GM18502 (cell line): Measurements from ENCODE around the gene CSH2.
A peak's percentile ranks its signal among the peaks of the same experiment; 100 is the strongest.

ENCODE experiments used
- ATAC-seq: cut with Tn5 transposase; IDR thresholded peaks from one replicate; pipeline ENCODE4 v1.9.1; 2021; ENCODE audit warnings: mild to moderate bottlenecking; ENCODE audit not compliant: unreplicated experiment, poor library complexity

Gene CSH2

DNA sequence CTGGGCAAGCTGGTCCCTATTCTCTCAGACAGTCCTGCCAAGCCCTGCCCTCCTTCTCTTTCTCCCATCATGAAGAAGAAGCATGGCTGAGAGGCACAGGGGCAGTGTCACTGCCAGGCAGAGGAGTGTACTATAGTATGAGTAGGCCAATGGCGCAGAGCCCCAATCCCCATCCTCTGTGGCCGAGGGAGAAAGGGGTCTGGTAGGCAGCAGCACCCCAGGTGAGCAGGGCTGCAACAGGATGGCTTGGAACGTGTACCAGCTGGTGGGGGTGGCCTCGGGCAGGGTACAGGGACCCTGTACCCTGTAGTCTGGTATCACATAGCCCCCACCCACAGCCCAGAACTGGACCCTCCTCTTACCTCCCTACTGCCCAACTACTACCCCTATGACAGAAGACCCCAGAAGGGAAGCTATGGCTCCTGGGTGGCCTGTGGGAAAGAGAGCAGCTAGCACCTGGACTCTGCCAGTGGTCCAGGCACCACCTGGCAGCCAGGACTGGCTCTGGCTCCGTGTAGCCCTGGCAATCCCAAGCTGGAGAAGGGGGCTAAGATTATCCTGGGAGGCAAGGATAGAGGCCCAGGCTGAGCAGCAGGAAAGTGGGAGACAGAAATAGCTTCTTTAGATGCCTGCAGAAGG lies 35.4 kb downstream of the CSH2 start:
- ATAC-seq: no peak

DNA sequence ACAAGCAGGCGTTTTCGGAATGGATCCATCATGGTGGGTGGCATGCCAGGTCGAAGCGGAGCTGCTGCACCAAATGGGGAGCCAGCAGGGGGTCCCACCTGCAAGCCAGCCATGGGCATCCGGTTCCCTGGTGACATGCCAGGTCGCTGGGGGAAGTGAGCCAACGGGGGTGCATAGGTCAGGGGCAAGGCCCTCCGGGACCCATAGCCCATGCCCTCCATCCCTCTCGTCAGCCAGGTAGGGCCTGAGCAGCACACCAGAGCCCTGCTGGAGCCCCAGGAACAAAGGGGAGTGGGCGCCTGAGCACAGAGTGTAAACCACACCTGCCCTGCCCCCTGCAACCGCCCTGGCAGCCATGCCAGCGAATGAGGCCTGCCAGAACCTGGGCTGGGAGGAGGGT lies 36.0 kb downstream of the CSH2 start:
- no peak for ATAC-seq

DNA sequence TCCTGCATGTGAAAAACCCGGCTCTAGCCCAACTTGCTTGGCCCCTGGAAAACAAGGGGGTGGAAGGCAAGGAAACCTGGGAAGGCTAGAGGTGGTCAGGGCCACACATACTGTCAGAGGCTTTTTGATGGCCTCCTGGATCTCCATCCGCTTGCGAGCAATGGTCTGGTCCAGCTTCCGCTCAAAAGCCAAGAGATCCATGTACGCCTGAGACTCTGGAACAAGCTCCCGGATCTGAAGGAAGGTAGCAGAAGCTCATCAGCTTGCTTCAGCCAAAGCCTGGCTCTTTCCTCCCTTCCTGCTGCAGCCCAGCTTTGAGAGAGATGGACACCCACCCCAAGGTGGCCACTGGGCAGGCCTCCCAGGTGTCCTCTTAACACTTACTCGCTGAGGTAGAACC lies 36.7 kb downstream of the CSH2 start:
- no peak for ATAC-seq

DNA sequence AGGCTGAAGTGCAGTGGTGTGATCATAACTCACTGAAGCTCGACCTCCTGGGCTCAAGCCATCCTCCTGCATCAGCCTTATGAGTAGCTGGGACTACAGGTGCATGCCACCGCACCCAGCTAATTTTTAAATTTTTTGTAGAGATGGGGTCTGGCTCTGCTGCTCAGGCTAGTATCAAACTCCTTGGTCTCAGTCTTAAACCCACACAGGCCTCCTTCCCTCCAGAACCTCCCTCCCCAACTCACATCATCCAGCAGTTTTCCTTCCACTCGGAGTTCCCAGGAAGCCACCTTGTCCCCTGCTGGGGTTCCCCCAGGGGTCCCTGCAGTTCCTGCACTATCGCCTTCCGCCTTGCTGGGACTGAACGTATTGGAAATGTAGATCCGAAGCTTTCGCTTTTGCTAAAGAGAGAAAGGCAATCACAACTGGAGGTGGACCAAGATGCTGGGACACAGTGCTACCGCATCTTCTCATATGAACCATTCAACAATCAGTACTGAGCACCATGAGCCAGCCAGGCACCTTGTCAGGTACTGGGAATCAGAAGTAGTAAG lies 38.2 kb downstream of the CSH2 start:
- no peak for ATAC-seq

DNA sequence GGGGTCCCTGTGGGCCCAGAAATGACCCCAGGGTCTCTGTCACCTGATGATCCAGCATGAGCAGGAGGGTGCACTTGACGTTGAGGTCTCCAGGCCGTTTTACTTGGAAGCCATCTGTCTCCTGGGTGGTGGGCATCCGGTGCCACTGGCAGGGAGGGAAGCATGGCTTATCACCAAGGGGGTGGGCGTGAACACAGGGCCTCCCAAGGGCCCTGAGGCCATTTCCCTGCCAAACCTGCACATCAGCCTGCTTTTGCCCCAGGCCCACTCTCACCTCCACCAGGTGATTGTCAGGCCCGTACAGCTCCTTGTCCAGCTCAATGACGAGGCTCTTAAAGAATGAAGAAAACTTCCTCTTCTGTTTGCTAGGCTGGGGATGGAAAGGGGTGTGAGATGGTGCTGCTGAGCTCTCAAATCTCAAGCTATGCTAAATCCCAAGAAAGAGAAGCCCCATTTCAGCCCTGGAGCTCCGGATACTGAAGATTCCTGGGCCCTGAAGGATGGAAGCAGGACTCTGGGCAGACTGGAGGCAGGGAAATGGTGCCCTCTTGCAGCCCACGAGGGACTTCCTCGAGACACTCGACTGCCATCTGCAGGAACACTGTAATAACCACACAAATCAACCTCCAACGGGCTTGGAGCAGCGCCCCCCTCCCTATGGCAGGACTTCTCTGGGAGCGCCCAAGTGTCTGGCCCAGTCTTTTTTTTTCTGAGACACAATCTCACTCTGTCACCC lies 38.9 kb downstream of the CSH2 start:
- peak; percentile 70 for ATAC-seq

DNA sequence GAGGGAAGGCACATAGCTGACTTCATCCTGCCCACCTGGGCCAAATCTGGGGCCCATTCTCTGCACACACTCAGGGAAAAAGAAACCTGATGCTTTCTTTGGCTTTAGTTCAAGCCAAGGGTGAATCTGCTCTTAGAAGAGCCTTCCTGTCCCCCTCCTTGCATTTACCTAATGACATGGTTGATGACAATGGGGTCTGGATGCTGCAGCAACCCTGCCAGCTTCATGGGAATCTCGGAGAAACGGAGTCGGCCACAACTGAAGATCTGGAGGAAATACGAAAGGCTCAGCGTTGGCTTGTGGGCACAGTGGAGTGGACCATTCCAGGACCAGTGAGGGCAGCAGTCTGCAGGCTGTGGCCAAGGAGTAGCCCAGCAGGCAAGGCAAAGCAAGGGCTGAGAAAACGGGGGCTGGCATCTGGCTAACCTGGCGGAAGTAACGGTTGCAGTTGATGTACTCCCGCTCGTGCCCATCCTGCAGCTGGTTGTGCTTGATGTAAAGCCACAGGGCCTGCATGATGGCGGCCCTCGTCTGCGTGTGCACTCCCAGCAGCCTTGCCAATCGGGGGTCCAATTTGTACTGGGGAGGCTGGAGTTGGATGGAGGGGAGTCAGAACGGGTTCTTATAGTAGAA lies 39.6 kb downstream of the CSH2 start:
- ATAC-seq: no peak

DNA sequence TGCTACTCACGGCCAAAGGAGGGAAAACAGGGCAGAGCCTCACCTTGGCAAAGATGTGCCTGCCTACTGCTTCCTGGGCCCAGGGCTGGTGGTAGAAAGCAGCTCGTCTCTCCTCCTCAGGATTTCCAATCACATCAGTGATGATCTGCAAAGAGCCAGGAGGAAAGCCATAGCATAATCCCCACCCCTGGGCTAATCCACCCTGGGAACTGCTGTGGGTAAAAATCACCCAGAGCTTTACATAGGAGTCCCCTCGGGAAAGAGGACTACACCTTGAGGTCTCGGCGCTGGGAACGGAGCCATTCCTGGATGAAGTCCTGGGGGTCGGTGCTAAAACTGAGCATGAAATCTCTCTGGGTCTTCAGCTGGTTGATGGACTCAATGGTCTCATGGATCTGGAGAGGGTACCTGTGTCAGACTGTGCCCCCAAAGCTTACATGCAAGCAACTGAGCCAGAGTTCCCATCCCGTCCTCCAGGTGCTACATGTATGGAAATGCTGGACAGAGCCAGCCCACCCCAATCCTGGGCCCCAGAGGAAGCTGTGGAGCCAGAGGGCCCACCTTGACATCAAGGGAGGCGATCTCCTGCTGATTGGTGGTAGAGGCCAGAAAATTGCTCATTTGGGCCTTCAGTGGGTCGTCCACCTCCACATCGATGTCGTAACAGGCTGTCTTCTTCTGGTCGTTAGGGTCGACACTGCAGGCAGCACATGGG lies 40.3 kb downstream of the CSH2 start:
- no peak for ATAC-seq

DNA sequence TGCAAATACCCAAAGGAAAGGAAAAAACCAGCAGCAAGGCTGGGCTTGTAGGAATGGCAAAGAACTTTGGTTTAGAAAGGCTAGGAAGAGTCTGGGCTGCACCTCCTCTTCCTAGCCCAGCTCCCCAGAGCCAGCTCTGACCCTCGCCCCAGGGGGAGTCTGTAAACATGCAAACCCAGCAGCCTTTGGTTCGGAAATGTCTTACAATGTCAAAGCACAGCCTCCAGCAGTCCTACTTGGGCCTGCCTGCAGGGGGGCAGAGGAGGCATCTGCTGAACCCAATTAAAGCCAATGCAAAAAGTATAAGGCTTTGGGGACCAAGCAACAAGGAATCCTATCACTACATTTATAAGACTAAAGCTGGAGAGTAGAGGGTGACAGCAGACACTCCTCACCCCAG lies 41.0 kb downstream of the CSH2 start:
- ATAC-seq: no peak

DNA sequence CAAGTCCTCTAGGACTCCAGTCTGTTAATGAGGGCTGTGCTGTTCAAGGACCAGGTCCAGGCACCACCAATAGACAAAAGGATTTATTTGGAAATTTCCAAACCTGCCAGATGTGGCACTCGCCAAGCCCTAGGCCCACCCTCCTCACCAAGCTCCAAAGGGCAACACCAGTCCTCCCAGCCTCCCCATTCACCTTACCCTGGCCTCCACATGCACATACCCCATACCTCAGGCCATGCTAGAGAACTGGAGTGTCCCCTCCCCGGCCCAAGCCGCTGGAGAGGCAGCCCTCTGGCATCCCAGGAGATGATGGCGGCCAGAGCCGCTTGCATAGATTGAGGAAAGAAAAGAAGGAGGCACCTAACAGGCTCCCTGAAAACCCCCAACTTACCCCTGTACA lies 41.5 kb downstream of the CSH2 start:
- ATAC-seq: no peak

DNA sequence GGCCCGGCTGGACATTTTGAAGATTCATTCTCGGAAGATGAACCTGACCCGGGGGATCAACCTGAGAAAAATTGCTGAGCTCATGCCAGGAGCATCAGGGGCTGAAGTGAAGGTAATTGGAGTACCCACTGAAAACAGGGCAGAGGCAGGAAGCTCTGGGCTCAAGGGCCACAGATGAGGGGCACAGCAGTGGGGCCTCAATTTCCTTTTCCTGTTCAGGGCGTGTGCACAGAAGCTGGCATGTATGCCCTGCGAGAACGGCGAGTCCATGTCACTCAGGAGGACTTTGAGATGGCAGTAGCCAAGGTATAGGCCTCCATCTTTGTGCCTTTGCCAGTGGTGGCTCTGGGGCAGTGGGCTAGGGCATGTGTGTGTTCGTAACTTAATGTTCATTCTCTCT lies 42.0 kb downstream of the CSH2 start:
- ATAC-seq: no peak

DNA sequence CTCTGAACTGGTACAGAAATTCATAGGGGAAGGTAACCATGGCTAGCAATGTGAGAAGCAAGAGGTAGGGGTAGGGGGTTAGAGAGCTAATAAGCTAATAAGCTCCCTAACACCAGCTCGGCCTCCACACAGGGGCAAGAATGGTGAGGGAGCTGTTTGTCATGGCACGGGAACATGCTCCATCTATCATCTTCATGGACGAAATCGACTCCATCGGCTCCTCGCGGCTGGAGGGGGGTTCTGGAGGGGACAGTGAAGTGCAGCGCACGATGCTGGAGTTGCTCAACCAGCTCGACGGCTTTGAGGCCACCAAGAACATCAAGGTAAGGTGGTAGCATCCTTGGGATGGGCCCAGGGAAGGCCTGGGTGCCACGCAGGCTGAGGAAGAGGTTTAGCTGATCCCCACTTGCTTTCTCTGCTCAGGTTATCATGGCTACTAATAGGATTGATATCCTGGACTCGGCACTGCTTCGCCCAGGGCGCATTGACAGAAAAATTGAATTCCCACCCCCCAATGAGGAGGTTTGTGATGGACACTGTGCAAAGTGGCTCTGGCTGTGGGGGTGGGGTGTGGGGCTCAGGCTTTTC lies 42.5 kb downstream of the CSH2 start:
- no peak for ATAC-seq

DNA sequence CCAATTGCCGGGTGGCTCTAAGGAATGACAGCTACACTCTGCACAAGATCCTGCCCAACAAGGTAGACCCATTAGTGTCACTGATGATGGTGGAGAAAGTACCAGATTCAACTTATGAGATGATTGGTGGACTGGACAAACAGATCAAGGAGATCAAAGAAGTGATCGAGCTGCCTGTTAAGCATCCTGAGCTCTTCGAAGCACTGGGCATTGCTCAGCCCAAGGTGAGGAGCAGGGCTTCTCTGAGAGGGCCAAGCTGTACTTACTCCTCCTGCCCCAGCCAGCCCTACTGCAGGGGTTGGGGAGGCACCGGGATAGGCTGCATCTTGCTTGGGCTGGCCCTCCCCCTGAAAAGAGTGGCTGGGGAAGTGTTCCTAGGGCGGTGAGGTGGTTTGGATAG lies 43.2 kb downstream of the CSH2 start:
- no peak for ATAC-seq

DNA sequence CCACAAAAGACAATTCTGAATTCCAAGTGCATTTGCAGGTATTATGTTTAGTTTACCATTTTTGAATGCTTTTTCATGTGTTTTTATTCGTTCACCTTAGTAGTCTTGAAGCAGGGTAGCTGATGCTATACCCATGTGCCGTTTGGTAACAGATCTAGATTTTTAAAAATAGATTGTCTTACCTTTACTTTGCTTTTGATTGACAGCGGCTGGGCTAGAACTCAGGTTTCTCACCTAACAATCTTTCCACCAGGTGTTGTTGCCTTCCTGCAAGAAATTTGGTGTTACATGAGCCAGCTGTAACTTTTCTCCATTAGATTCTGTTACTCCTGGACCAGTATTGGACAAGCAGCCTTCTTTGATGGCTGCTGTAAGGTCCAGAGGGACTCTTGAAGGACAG lies 44.5 kb downstream of the CSH2 start:
- no peak for ATAC-seq

DNA sequence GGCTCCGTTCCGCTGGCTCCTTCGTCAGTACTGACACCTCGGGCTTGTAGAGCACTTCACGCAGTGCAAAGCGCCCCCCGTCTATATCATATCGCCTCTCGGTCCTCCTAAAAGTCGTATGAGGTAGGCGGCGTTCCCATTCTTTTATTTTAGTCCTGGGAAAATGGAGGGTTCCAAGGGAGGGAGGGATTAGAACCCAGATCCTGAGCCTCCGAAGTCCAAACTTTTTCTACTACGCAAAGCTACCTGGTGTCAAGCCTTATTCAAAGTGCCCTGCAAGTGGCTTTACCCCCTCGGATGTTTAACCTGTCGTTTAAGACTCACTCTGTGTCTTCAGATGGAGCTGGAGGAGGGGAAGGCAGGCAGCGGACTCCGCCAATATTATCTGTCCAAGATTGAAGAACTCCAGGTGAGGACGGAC lies 45.7 kb downstream of the CSH2 start:
- ATAC-seq: no peak

DNA sequence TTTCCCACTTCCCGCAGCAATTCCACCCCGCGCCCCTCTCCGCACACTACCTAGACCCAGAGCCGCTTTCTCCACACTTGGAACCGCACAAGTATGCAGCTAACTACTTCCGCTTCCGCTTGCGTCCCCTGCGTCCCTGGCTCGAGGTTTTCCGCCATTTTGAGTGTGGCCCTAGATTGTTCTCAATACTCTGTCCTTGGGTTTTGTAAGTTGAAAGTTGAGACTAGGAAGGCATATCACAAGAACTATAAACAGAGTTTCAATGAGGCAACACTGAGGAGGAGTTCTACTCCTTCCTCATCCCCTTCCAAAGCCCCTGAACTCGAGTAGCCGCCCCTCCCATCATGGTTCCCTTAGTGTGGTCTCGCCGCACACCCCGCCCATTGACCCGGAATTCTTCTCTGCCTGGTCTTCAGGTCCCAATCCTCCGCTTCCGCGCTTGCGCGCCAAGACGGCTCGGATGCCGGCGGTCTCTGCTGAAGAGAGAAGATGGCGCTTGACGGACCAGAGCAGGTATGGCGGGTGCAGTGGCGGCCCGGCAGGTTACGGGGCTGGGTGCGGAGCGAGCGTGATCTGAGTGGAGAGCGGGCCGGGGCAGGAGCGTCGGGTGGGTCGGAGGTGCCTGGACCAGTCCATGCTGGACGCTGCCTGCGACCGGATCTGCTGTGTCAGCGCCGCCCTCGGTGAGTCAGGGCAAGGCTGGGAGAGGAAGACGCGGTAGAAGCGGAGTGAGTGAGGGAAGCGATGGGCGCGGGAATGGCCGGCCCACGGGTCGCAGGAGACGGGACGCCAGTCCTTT lies 46.3 kb downstream of the CSH2 start, which contains the start of the genes FTSJ3 and PSMC5:
FTSJ3 (minus strand) TSS at position 662 of the 799 bp plus-strand sequence. CDS start 761 bp downstream, outside the sequence.
PSMC5 (plus strand) TSS at position 430 of the 799 bp plus-strand sequence; CDS start at position 490, 60 bp downstream.
- ATAC-seq: peak; percentile 87

DNA sequence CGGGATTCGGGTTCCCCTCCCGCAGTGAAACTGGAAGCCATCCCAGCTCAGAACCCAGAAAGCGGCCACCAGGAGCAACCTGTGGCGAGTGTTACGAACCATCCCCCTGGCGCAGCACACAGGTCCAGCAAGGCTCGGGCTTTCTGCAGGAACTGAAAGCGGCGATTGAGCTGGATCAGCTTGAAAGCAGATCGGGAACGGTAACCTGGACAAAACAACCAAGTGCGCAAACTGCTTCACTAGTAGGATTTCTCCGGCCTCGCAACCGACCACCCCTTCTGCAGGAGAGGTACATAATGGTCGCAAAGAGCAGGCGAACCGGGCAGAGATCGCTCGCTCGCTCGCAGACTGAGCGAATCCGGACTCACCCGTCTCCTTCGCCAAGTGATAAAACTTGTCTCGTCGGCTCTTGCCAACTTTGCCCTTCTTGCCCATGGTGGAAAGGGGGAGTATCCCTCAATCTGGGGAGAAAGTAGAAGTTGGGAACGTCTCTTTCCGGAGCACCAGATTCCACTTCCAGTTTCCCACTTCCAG lies 46.9 kb downstream of the CSH2 start:
- peak; percentile 4 for ATAC-seq

DNA sequence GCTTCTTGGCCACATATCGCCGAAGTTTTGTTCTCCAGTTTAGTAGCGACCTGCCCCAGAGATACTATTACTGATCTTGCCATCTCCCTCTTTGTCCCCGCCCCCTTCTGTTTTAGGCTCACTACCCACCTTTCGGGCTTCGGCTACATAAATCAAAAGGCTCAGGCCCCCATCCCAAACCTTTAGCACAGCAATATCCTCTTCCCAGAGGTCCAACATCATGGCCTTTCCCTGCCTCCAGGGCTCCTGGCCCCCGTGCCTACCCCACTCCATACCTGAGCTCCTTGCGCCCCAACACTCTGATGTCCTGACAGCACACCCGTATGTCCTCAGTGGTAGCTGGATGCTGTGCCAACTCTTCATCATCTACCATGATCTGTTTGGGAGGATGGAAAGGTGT lies 49.1 kb downstream of the CSH2 start:
- no peak for ATAC-seq

DNA sequence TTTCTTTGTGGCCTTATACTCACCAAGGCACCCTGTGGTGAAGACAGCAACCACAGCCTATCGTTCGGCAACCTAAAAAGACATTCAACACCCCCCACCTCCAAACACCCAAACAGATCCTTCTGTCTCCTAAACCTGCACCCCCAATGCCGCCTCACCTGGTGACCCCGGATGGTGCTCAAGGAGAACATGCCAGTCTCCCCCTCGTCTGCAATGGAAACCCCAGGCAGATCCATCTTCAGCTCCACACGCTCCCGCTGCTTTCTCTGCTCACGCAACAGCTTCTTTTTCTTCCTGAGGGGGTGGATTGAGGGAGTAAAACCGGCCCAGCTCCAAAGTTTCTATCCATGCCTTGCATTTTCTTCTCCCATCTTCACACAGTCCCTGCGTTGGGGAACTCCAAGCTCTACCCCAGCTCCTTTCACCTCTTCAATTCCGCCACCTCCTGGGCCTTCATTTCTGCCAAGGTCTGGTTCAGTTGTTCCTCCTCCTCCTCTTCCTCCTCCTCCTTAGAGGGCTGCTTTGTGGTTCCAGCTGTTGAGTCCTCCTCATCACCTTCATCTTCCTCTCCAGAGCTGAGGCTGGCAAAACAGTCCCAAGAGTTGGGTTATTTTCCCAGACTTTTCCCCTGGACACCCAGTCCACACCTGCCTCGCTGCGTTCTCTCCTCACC lies 49.7 kb downstream of the CSH2 start:
- ATAC-seq: no peak

DNA sequence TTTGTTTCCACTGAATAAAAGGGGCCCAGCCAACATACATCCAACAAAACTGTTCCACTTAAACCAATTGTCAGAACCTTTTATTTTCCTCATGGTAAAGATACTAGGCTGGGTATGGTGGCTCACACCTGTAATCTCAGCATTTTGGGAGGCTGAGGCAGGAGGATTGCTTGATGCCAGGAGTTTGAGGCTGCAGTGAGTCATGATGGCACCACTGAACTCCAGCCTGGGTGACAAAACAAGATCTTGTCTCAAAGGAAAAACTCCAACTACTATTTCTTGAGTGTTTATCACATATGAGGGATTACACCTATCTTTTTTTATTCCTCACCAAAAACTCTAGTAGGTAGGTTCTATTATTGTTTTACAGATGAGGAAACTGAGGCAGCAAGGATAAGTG lies 50.9 kb downstream of the CSH2 start:
- no peak for ATAC-seq
